ENCODE data around the gene GORASP1.

GRCh38 chr3:39146611-39147591, 39.5 kb upstream of the GORASP1 start:
- TF ChIP-seq POLR2A (IDR thresholded peaks at IDR 0.05) (no peak), CTCF (IDR thresholded peaks at IDR 0.05) (no peak)

All from uterus (tissue), 2 donors.